CD14-positive monocyte (primary cell): ENCODE measurements around the gene MYPN. TPM values are rescaled to one million over a fixed set of nuclear protein-coding genes. Genes with fewer than 3 reads are reported as not detected.
A peak's percentile ranks its signal among the peaks of the same experiment; 100 is the strongest.

ENCODE experiments used
- DNase-seq, 3 donors: peaks; one replicate each; pipeline ENCODE4 v3.0.0-alpha.2; 2011 to 2022
- H2AFZ ChIP-seq: 2 replicates; pipeline ENCODE4 v1.6.0; 2012; ENCODE audit warnings: mild to moderate bottlenecking, low read depth, low read length, inconsistent platforms; ENCODE audit not compliant: insufficient read depth, poor library complexity, severe bottlenecking
- H3K27ac ChIP-seq, 2 donors: 1 replicate in 1 of 2; 2 replicates in 1 of 2; pipeline ENCODE4 v1.5.1; 2012 to 2013; ENCODE audit warnings: low read length in 2 of 2, control low read depth in 1 of 2, inconsistent platforms in 1 of 2, low read depth in 1 of 2, mild to moderate bottlenecking in 1 of 2
- H3K27me3 ChIP-seq, 2 donors: one replicate each; pipeline versions ENCODE4 v1.6.0 to v1.6.1; 2011 to 2013; ENCODE audit warnings: low read length in 2 of 2; ENCODE audit not compliant: control insufficient read depth in 2 of 2, insufficient read depth in 2 of 2
- H3K36me3 ChIP-seq, 2 donors: replicated peaks in 1 of 2; 1 replicate in 1 of 2; 2 replicates in 1 of 2; pipeline versions ENCODE4 v1.5.1 to v1.6.1; 2012 to 2013; ENCODE audit warnings: low read length in 2 of 2, control low read depth in 1 of 2, inconsistent platforms in 1 of 2, mild to moderate bottlenecking in 1 of 2; ENCODE audit not compliant: insufficient read depth in 2 of 2, control insufficient read depth in 1 of 2
- H3K4me1 ChIP-seq, 2 donors: 1 replicate in 1 of 2; 2 replicates in 1 of 2; pipeline versions ENCODE4 v1.5.1 to v1.6.1; 2012 to 2013; ENCODE audit warnings: low read length in 2 of 2, control low read depth in 1 of 2, inconsistent platforms in 1 of 2, mild to moderate bottlenecking in 1 of 2, moderate library complexity in 1 of 2; ENCODE audit not compliant: insufficient read depth in 2 of 2, control insufficient read depth in 1 of 2
- H3K4me2 ChIP-seq: replicated peaks from 2 replicates; pipeline ENCODE3; 2012; ENCODE audit warnings: low read length, moderate library complexity, mild to moderate bottlenecking; ENCODE audit not compliant: poor library complexity, severe bottlenecking; ENCODE audit errors: extremely low read depth
- H3K4me3 ChIP-seq, 3 experiments: fragments of 200-600 bp in 1 of 3; sonication (generic) in 1 of 3; replicated peaks in 1 of 3; 1 replicate in 2 of 3; 2 replicates in 1 of 3; pipeline ENCODE4 v1.5.1; 2011 to 2013; ENCODE audit warnings: low read length in 3 of 3, mild to moderate bottlenecking in 3 of 3, control low read depth in 2 of 3, low read depth in 2 of 3, inconsistent platforms in 1 of 3, moderate library complexity in 1 of 3
- H3K79me2 ChIP-seq: 2 replicates; pipeline ENCODE4 v1.6.0; 2012; ENCODE audit warnings: mild to moderate bottlenecking, control low read depth, inconsistent platforms, low read length, moderate library complexity; ENCODE audit not compliant: insufficient read depth
- H3K9ac ChIP-seq: 2 replicates; pipeline ENCODE4 v1.6.0; 2017; ENCODE audit warnings: low read length, mild to moderate bottlenecking; ENCODE audit not compliant: insufficient read depth, poor library complexity, severe bottlenecking
- H3K9me3 ChIP-seq, 2 donors: replicated peaks in 1 of 2; 1 replicate in 1 of 2; 2 replicates in 1 of 2; pipeline versions ENCODE4 v1.5.1 to v1.6.1; 2012 to 2013; ENCODE audit warnings: low read length in 2 of 2, control low read depth in 1 of 2; ENCODE audit not compliant: control insufficient read depth in 1 of 2, insufficient read depth in 1 of 2
- H4K20me1 ChIP-seq: 2 replicates; pipeline ENCODE4 v1.6.0; 2012; ENCODE audit warnings: mild to moderate bottlenecking, low read length, control low read depth, moderate library complexity; ENCODE audit not compliant: insufficient read depth
- H3K27ac Mint-ChIP-seq, 7 donors: one replicate each; pipeline ENCODE4 v1.8.0; 2020; ENCODE audit warnings: mild to moderate bottlenecking in 7 of 7, mixed read lengths in 7 of 7, moderate library complexity in 6 of 7, inconsistent platforms in 2 of 7
- H3K27me3 Mint-ChIP-seq, 3 donors: one replicate each; pipeline ENCODE4 v1.8.0; 2021 to 2022; ENCODE audit warnings: low read depth in 3 of 3, mild to moderate bottlenecking in 3 of 3, mixed read lengths in 3 of 3, moderate library complexity in 3 of 3, inconsistent platforms in 1 of 3
- H3K36me3 Mint-ChIP-seq, 2 donors: one replicate each; pipeline ENCODE4 v1.8.0; 2020; ENCODE audit warnings: mixed read lengths in 2 of 2, inconsistent platforms in 1 of 2, mild to moderate bottlenecking in 1 of 2
- H3K4me1 Mint-ChIP-seq: one replicate; pipeline ENCODE4 v1.8.0; 2020; ENCODE audit warnings: mild to moderate bottlenecking, mixed read lengths
- H3K4me3 Mint-ChIP-seq, 2 donors: one replicate each; pipeline ENCODE4 v1.8.0; 2020; ENCODE audit warnings: mild to moderate bottlenecking in 2 of 2, mixed read lengths in 2 of 2, moderate library complexity in 1 of 2
- H3K9me3 Mint-ChIP-seq, 7 donors: one replicate each; pipeline ENCODE4 v1.8.0; 2020 to 2022; ENCODE audit warnings: mixed read lengths in 7 of 7, mild to moderate bottlenecking in 6 of 7, moderate library complexity in 6 of 7, inconsistent platforms in 2 of 7
- WGBS: methylation state at CpG from one replicate; pipeline ENCODE4 v1.1.5; 2013; ENCODE audit warnings: missing lambda C conversion rate; ENCODE audit not compliant: insufficient coverage; 5-methylcytosine and 5-hydroxymethylcytosine counted together
- intact Hi-C, 2 donors: fragments of 100-400 bp; cut with micrococcal nuclease; formaldehyde crosslinking; loops; one replicate each; pipeline versions ENCODE4 v1.15.0 to v1.15.1; 2023
- polyA plus RNA-seq, 3 donors: library from polyadenylated mRNA; depleted of rRNA in 1 of 3; unstranded in 2 of 3; stranded (reverse) in 1 of 3; fragments of 300-500 nt in 2 of 3; fragments of >200 nt in 1 of 3; fragmentation: Illumina TruSeq in 2 of 3; gene quantifications; 1 replicate in 2 of 3; 2 replicates in 1 of 3; pipeline ENCODE4 v1.2.3, GENCODE V29; 2012 to 2021
- TF ChIP-seq, protein P1 (sequence below): fragments of 200-600 bp; IDR thresholded peaks from one replicate; pipeline ENCODE4 v1.8.0; 2022; ENCODE audit warnings: antibody characterized with exemption, mild to moderate bottlenecking

Gene MYPN
- polyA plus RNA-seq, 3 donors = not detected

DNA sequence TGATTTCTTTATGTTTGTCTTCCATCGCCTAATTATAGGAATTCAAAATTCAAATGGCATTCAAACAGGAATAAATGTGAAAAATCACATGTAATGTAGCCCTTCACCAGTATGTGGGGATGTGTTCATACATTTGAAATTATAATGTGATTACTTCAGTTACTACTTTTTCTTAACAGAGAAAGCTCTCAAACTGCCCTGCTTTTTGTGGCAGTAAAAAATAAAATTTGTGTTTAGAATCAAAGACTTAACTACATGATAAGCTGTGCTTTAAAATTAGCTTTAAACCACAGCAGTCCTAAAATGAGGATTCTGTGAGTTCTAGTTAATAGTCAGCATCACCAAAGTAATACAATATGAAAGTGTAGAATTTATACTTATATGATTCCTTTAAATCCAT is 26.4 kb upstream of the MYPN start:
- no peak overlapping the region for H3K27ac ChIP-seq
- H3K36me3 Mint-ChIP-seq = no peaks in the 10 kb centered on the region
- no peaks in the 10 kb centered on the region for H3K9me3 ChIP-seq
- TF ChIP-seq, protein P1, sequence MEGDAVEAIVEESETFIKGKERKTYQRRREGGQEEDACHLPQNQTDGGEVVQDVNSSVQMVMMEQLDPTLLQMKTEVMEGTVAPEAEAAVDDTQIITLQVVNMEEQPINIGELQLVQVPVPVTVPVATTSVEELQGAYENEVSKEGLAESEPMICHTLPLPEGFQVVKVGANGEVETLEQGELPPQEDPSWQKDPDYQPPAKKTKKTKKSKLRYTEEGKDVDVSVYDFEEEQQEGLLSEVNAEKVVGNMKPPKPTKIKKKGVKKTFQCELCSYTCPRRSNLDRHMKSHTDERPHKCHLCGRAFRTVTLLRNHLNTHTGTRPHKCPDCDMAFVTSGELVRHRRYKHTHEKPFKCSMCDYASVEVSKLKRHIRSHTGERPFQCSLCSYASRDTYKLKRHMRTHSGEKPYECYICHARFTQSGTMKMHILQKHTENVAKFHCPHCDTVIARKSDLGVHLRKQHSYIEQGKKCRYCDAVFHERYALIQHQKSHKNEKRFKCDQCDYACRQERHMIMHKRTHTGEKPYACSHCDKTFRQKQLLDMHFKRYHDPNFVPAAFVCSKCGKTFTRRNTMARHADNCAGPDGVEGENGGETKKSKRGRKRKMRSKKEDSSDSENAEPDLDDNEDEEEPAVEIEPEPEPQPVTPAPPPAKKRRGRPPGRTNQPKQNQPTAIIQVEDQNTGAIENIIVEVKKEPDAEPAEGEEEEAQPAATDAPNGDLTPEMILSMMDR = peak; percentile 10
- no peak overlapping the region for H3K27ac Mint-ChIP-seq
- no peaks in the 10 kb centered on the region for H3K9me3 Mint-ChIP-seq
- DNase-seq = no peak
- no peaks in the 10 kb centered on the region for H3K27me3 ChIP-seq
- no CpG with 5 or more reads among the region's 1 CpG for WGBS
- no peak overlapping the region for H2AFZ ChIP-seq
- H3K4me1 Mint-ChIP-seq = peaks cover 4% of the 10 kb centered on the region
- H3K79me2 ChIP-seq = no peaks in the 10 kb centered on the region
- no peak overlapping the region for H3K9ac ChIP-seq
- no peak overlapping the region for H3K4me3 ChIP-seq
- no peaks in the 10 kb centered on the region for H3K4me1 ChIP-seq
- H3K4me3 Mint-ChIP-seq = no peak overlapping the region
- intact Hi-C loops = no loop called here
- no peaks in the 10 kb centered on the region for H4K20me1 ChIP-seq
- H3K27me3 Mint-ChIP-seq = peaks cover 1 to 2% (median 2%) of the 10 kb centered on the region in 3 donors
- no peaks in the 10 kb centered on the region for H3K36me3 ChIP-seq
- H3K4me2 ChIP-seq = no peak overlapping the region

DNA sequence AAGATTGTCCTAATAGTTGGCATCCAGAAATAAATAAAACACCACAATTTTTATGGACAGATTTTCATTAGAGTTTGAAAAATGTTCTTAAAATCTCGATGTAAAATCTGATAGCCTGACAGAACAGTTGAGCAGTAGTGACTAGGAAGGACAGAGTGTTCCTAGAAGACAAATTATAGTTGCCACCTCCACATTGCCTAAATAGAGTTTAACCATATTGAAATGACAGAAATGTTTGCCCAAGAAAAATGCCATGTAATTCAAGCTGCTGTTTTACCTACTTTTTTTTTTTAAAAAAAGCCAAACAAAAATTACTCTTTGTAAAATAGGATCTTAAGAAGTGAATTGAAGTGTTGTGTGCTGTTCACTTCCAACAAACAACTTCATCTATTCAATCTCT is 25.3 kb upstream of the MYPN start:
- Histone ChIP-seq H3K4me3 (no peak overlapping the region), H3K79me2 (no peaks in the 10 kb centered on the region), H3K36me3 (no peaks in the 10 kb centered on the region), H3K4me1 (no peaks in the 10 kb centered on the region), H4K20me1 (no peaks in the 10 kb centered on the region), H3K9ac (no peak overlapping the region), H3K9me3 (no peaks in the 10 kb centered on the region), H2AFZ (no peak overlapping the region), H3K27me3 (no peaks in the 10 kb centered on the region), H3K4me2 (no peak overlapping the region), H3K27ac (no peak overlapping the region)
- Mint-ChIP-seq H3K36me3 (no peaks in the 10 kb centered on the region), H3K27me3 (peaks cover 1 to 2% (median 2%) of the 10 kb centered on the region in 3 donors), H3K9me3 (no peaks in the 10 kb centered on the region), H3K4me1 (peaks cover 8% of the 10 kb centered on the region), H3K4me3 (no peak overlapping the region), H3K27ac (no peak overlapping the region)
- WGBS = no CpG with 5 or more reads among the region's 1 CpG
- DNase-seq = no peak
- intact Hi-C loops = no loop called here
- TF ChIP-seq, protein P1 = no peak
